Right ventricle myocardium inferior (tissue), 1 donor: Measurements from ENCODE around the gene KRT17. TPM values are rescaled to one million over a fixed set of nuclear protein-coding genes. Genes with fewer than 3 reads are reported as not detected.
"Not testable (repeated sequence)": the region's sequence is repeated elsewhere in the genome, so short reads cannot be mapped to it uniquely, and the experiment has no call there.

Experiments
- ATAC-seq: fragments of 200-7000 bp; cut with Tn5 transposase; one replicate; pipeline ENCODE4 v1.9.1; 2020; ENCODE audit warnings: mild to moderate bottlenecking, moderate library complexity
- DNase-seq: peaks from one replicate; pipeline ENCODE4 v3.0.0; 2021; ENCODE audit errors: missing footprints
- intact Hi-C: fragments of 100-400 bp; cut with DNase I; formaldehyde crosslinking; loops from one replicate; pipeline ENCODE4 v1.11.0; 2022
- total RNA-seq: library from RNA; stranded (reverse); fragmentation: NEBNext Ultra II Directional; extraction: Animal tissue kit (Norgen Biotek cat#: 25700); gene quantifications from one replicate; pipeline ENCODE4 v1.2.1, GENCODE V29; 2021
- donor health status: DM: no; HTN: yes; CAD: no; lungs with severe emphysema.

The KRT17 gene
- total RNA-seq, 1 donor from 2014 or later: not detected

GRCh38 chr17:41626028-41626913 lies 1.9 kb upstream of the KRT17 start:
- DNase-seq, ATAC-seq, intact Hi-C loops: not testable (repeated sequence)

- DNase-seq (no peak), ATAC-seq (no peak)
- intact Hi-C loops: no loop called here
Observed at GRCh38 chr17:41625602-41626001, 1.2 kb upstream of the KRT17 start.

GRCh38 chr17:41623184-41623861 lies 1.1 kb downstream of the KRT17 start:
- DNase-seq, intact Hi-C loops, ATAC-seq: not testable (repeated sequence)

- DNase-seq, intact Hi-C loops, ATAC-seq: not testable (repeated sequence)
Observed at GRCh38 chr17:41622340-41623183, 1.8 kb downstream of the KRT17 start.

GRCh38 chr17:41621916-41622315 lies 2.5 kb downstream of the KRT17 start:
- no peak for ATAC-seq
- intact Hi-C loops: no loop called here
- DNase-seq: no peak

GRCh38 chr17:41621435-41621817 lies 2.9 kb downstream of the KRT17 start:
- ATAC-seq, DNase-seq, intact Hi-C loops: not testable (repeated sequence)

- no peak for ATAC-seq
- intact Hi-C loops: no loop called here
- no peak for DNase-seq
Observed at GRCh38 chr17:41620583-41621434, 3.6 kb downstream of the KRT17 start.

- intact Hi-C loops, DNase-seq, ATAC-seq: not testable (repeated sequence)
Observed at GRCh38 chr17:41619927-41620582, 4.3 kb downstream of the KRT17 start.

- ATAC-seq: no peak
- intact Hi-C loops: no loop called here
- peak; percentile 52 for DNase-seq
Observed at GRCh38 chr17:41619036-41619926, 5.1 kb downstream of the KRT17 start.

- intact Hi-C loops: no loop called here
- peak; percentile 26 for ATAC-seq
Observed at GRCh38 chr17:41618341-41619035, 5.9 kb downstream of the KRT17 start.

GRCh38 chr17:41617698-41618097 lies 6.7 kb downstream of the KRT17 start:
- peak; percentile 55 for DNase-seq

More at GRCh38 chr17:41618341-41619035, 5.9 kb downstream of the KRT17 start:
- peak; percentile 30 for DNase-seq

GRCh38 chr17:41617136-41617535 lies 7.2 kb downstream of the KRT17 start:
- intact Hi-C loops: no loop called here
- ATAC-seq (no peak), DNase-seq (peak; percentile 42)

More at GRCh38 chr17:41617698-41618097, 6.7 kb downstream of the KRT17 start:
- intact Hi-C loops: no loop called here
- no peak for ATAC-seq

- ATAC-seq, intact Hi-C loops: not testable (repeated sequence)
- DNase-seq: peak; percentile 48
Observed at GRCh38 chr17:41616486-41616885, 7.9 kb downstream of the KRT17 start.

- DNase-seq (no peak), ATAC-seq (no peak)
- intact Hi-C loops: no loop called here
Observed at GRCh38 chr17:41615454-41615853, 8.9 kb downstream of the KRT17 start.

- DNase-seq: peak; percentile 48
- ATAC-seq, intact Hi-C loops: not testable (repeated sequence)
Observed at GRCh38 chr17:41614767-41615166, 9.6 kb downstream of the KRT17 start.

- intact Hi-C loops: no loop called here
- no peak for DNase-seq
- no peak for ATAC-seq
Observed at GRCh38 chr17:41614098-41614497, 10.3 kb downstream of the KRT17 start.
